Measurements from ENCODE around the gene UCKL1. TPM values are rescaled to one million over a fixed set of nuclear protein-coding genes. Genes with fewer than 3 reads are reported as not detected.

Gene UCKL1
- total RNA-seq, 4 donors from 2014 or later = 16.6 to 31.0 (median 24.1) TPM

DNA sequence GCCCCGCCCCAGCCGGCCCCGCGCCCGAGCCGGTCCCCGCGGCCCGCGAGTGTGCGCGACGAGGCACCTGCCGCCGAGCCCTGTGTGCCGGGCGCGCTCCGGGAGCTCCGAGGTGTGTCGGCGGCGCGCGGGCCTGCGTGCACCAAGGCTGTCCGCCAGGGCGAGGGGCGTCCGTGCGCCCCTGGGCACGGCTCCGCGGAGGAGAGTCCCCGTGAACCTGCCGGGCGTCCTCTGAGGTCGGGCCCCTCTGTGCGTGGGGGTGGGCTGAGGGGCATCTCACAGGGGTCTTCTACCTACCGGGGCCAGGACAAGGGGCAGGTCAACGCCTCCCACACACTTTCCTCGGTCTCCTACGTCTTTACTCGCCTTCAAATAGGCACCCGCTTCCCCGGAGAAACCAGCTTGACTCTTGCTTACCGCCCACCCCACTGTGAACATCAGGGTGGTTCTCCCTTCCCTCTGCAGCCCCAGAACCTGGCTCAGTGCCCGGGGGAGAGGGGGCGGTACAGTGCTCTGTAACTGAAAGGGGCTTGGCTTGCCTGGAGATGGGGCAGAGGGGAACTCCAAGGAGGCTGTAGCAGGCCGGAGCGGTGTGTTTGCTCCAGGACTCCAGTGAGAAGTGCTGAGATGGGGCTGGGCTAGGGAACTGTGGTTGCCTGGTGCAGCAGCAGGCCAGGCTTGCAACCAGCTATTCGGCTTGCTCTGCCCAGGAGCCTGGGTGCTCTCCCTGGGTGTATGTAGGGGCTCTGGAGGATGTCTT, 23.5 kb upstream of the UCKL1 start, which contains the start of gene SAMD10:
TSS of gene SAMD10 (minus strand) at position 86 of the 760 bp plus-strand sequence. CDS start 175 bp downstream, outside the sequence.
- intact Hi-C loops (cut with DNase I) = no loop called here
- peaks cover 36 to 59% (median 49%) of the 10 kb centered on the region in 4 donors for H3K4me1 ChIP-seq

DNA sequence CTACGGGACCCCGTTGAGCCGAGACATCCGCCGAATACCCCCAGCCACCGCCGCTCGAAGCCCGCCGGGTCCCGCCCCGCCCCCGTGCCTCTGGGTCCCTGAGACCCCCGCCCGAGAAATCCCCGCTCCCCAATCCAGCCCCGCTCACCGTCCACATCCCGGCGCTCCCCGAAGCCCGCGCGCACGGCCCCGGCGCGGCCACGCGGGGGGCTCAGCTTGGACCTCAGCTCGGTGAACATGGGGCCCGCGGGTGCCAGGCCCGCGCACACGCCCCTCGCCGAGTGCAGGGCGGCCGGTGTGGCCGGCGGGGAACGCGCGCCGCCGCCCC, 23.0 kb upstream of the UCKL1 start:
- peaks cover 0 to 3% (median 0%) of the 10 kb centered on the region in 4 donors for H3K27me3 ChIP-seq
- peak overlapping the region; percentile 62 to 91 (median 72) for H3K27ac ChIP-seq (replicated peaks in 1 of 4)
- intact Hi-C loops (cut with DNase I) = no loop called here
- H3K4me3 ChIP-seq = peak overlapping the region; percentile 67 to 99 (median 80)
- no peaks in the 10 kb centered on the region for H3K9me3 ChIP-seq
- no peak for DNase-seq (ENCODE audit: extremely low spot score)
- WGBS = 2% methylated on average over 13 of the region's 47 CpGs
- no peak for TF ChIP-seq EP300 (IDR thresholded peaks at IDR 0.05)
- TF ChIP-seq, protein P1, sequence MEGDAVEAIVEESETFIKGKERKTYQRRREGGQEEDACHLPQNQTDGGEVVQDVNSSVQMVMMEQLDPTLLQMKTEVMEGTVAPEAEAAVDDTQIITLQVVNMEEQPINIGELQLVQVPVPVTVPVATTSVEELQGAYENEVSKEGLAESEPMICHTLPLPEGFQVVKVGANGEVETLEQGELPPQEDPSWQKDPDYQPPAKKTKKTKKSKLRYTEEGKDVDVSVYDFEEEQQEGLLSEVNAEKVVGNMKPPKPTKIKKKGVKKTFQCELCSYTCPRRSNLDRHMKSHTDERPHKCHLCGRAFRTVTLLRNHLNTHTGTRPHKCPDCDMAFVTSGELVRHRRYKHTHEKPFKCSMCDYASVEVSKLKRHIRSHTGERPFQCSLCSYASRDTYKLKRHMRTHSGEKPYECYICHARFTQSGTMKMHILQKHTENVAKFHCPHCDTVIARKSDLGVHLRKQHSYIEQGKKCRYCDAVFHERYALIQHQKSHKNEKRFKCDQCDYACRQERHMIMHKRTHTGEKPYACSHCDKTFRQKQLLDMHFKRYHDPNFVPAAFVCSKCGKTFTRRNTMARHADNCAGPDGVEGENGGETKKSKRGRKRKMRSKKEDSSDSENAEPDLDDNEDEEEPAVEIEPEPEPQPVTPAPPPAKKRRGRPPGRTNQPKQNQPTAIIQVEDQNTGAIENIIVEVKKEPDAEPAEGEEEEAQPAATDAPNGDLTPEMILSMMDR (IDR thresholded peaks at IDR 0.05) = no peak
- no peak for TF ChIP-seq POLR2A (IDR thresholded peaks at IDR 0.05; ENCODE audit: low read depth)
- no peak for TF ChIP-seq POLR2AphosphoS5 (IDR thresholded peaks at IDR 0.05)
- peaks cover 36 to 64% (median 55%) of the 10 kb centered on the region in 4 donors for H3K4me1 ChIP-seq
- peaks cover 2 to 19% (median 14%) of the 10 kb centered on the region in 4 donors for H3K36me3 ChIP-seq

More for the DNA sequence above, 23.5 kb upstream of the UCKL1 start, which contains the start of gene SAMD10:
- TF ChIP-seq, protein P1 (IDR thresholded peaks at IDR 0.05) = peak in 2 of 3 experiments; percentile 20 to 22
- TF ChIP-seq POLR2AphosphoS5 (IDR thresholded peaks at IDR 0.05) (no peak), POLR2A (IDR thresholded peaks at IDR 0.05; ENCODE audit: low read depth) (no peak), EP300 (IDR thresholded peaks at IDR 0.05) (no peak)
- H3K36me3 ChIP-seq = peaks cover 7 to 24% (median 19%) of the 10 kb centered on the region in 4 donors
- no peaks in the 10 kb centered on the region for H3K9me3 ChIP-seq
- WGBS = 3% methylated on average over 15 of the region's 52 CpGs
- peak within 1 kb of the TSS; percentile 85 to 92 (median 88) for H3K27ac ChIP-seq (replicated peaks in 1 of 4)
- H3K27me3 ChIP-seq = peaks cover 0 to 3% (median 0%) of the 10 kb centered on the region in 4 donors
- peak within 1 kb of the TSS; percentile 88 to 99 (median 95) for H3K4me3 ChIP-seq
- no peak for DNase-seq (ENCODE audit: extremely low spot score)

DNA sequence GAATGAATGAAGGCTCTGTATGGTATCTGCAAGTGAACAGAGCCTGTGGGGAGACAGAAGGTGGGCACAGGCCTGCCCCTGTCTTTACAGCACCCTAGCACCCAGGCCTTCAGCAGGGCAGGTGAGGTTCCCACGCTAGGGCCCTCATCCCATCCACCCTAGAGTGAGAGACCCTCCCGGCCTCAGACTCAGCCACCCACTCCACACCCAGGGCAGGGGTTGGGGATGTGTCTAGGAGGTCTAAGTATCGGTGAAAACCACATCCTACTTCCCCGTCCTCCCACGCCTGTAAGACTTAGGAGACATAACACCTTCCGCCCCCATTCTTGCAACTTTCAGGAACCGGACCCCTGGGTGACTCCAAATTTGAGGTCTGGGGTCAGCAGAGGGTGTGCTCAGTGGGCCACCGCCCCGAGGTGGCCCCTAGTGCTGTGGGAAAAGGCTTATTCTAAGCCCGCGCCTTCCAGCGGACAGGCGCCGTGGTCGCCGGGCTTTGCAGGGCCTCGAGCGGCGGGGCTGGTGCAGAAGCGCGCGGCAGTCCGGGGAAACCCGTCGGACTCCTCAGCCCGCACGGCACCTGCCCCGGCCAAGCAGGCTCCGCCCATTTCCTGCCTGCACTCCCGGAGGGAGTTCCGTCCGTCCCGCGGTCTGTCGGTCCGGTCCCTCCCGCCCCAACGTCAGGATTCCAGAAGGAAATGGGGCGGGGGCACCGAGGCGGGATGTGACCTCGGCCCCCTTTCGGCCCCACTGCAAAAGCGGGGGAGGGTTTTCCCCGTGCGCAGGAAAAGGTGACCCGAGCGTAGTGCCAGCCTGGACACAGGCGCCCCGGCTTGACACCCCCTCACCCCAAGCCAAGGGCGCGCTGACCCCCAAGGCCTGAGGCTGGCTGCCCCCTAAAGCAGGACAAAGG, 22.4 kb upstream of the UCKL1 start:
- intact Hi-C loops (cut with DNase I) = no loop called here
- peaks cover 0 to 12% (median 11%) of the 10 kb centered on the region in 4 donors for H3K36me3 ChIP-seq
- peak overlapping the region; percentile 62 to 91 (median 72) for H3K27ac ChIP-seq (replicated peaks in 1 of 4)
- peak overlapping the region; percentile 67 to 99 (median 80) for H3K4me3 ChIP-seq
- no peak for DNase-seq (ENCODE audit: extremely low spot score)
- H3K9me3 ChIP-seq = no peaks in the 10 kb centered on the region
- no peak for TF ChIP-seq POLR2A (IDR thresholded peaks at IDR 0.05; ENCODE audit: low read depth)
- peak; percentile 52 to 61 for TF ChIP-seq POLR2AphosphoS5 (IDR thresholded peaks at IDR 0.05)
- H3K4me1 ChIP-seq = peaks cover 41 to 67% (median 59%) of the 10 kb centered on the region in 4 donors
- H3K27me3 ChIP-seq = peaks cover 0 to 3% (median 0%) of the 10 kb centered on the region in 4 donors
- WGBS = 16% methylated on average over 36 of the region's 52 CpGs

DNA sequence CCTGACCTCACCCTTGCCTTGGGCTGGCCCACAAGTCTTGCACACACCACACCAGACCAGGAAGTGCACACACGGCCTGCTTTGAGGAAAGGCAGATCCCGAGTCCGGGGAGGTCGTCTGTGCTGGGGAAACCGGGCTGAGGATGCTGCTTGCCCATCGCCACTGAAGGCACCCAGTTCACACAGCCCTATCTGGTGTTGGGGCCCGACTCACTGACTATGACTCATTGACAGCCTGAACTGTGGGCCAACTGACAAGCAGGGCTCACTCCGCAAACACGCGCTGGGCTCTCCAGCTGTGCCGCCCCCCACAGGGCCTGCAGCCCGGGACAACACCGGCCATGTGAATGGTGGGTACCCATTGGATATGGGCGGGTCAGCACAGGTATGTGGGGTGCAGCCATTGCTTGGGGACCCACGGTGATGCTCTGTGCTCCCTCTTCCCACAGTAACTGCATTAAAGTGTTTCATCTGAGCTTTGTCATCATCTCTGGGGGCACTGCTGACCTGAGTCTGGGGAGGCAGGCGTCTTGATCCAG, 21.6 kb upstream of the UCKL1 start:
- H3K4me3 ChIP-seq = no peak overlapping the region
- DNase-seq (ENCODE audit: extremely low spot score) = no peak
- H3K9me3 ChIP-seq = no peaks in the 10 kb centered on the region
- TF ChIP-seq POLR2A (IDR thresholded peaks at IDR 0.05; ENCODE audit: low read depth) (no peak), POLR2AphosphoS5 (IDR thresholded peaks at IDR 0.05) (no peak), EP300 (IDR thresholded peaks at IDR 0.05) (no peak)
- TF ChIP-seq, protein P1 (IDR thresholded peaks at IDR 0.05) = no peak
- peaks cover 40 to 69% (median 57%) of the 10 kb centered on the region in 4 donors for H3K4me1 ChIP-seq
- 71% methylated on average over 7 of the region's 16 CpGs for WGBS
- peak overlapping the region in 1 of 4 donors; percentile 91 for H3K27ac ChIP-seq (replicated peaks in 1 of 4)
- H3K36me3 ChIP-seq = peaks cover 0 to 5% (median 3%) of the 10 kb centered on the region in 4 donors
- H3K27me3 ChIP-seq = peaks cover 0 to 3% (median 0%) of the 10 kb centered on the region in 4 donors
- intact Hi-C loops (cut with DNase I) = no loop called here
